ENCODE results near the gene TNFSF4. TPM values are rescaled to one million over a fixed set of nuclear protein-coding genes. Genes with fewer than 3 reads are reported as not detected.
"Not testable (repeated sequence)": the region's sequence is repeated elsewhere in the genome, so short reads cannot be mapped to it uniquely, and the experiment has no call there.

Gene TNFSF4, protein sequence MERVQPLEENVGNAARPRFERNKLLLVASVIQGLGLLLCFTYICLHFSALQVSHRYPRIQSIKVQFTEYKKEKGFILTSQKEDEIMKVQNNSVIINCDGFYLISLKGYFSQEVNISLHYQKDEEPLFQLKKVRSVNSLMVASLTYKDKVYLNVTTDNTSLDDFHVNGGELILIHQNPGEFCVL
- total RNA-seq: 1.6 TPM

- no peak for DNase-seq
Observed at GRCh38 chr1:173206816-173207568, at the start of gene TNFSF4. TNFSF4 (minus strand) TSS chr1:173207331; CDS start chr1:173207176, 155 bp downstream.

- no peak for DNase-seq
Observed at GRCh38 chr1:173255214-173255813, 48.2 kb upstream of the TNFSF4 start.

GRCh38 chr1:173253046-173253445 is 45.9 kb upstream of the TNFSF4 start:
- no peak for DNase-seq

DNA sequence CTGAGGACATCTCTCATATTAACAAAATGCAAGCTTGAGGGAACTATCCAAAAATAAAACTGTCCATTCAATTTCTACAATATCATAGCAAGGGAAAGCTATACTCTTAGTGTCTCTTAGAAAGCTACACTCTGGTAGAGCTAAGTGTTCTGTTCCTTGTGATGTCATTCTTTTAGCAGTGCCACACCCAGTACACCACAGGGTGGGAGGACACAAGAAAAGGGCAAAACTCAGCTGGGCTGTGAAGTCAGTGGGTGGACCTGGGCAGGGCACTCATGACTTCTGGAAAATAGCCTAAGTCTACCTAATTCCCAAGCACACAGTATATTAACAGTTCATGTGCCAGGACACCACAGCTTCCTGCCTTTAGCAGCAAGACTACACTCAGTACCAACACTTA is 42.2 kb upstream of the TNFSF4 start:
- no peak for DNase-seq

- DNase-seq: no peak
Observed at GRCh38 chr1:173248247-173248940, 41.3 kb upstream of the TNFSF4 start.

DNA sequence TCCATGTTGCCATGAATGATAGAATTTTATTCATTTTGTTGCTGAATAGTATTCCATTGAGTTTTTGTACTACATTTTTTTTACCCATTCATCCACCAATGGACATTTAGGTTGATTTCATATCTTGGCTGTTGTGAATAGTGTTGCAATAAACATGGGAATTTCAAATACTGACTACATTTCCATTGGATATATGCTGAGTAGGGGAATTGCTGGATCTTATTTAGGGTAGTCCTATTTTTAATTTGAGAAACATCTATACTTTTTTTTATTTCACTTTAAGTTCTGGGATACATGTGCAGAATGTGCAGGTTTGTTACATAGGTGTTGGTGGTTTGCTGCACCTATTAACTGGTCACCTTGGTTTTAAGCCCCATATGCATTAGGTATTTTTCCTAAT is 38.8 kb upstream of the TNFSF4 start:
- DNase-seq: no peak

DNA sequence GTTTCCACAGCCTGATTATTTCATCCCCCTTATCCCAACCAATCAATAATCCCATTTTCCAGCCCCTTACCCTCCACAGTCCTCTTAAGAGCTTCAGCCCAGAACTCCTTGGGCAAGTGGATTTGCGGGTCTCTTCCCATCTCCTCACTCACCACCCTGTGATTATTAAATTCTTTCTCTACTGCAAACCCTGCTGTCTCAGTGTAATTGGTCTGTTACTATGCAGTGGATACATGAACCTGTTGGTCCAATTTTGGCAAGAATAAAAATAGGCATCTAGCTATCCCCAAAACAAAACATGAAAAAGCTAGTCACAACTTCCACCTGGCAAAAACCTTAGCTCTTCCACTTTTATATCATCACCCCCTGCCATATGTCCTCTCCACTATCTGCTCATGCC is 36.2 kb upstream of the TNFSF4 start:
- no peak for DNase-seq

- DNase-seq: no peak
Observed at GRCh38 chr1:173241528-173242347, 34.6 kb upstream of the TNFSF4 start.

- no peak for DNase-seq
Observed at GRCh38 chr1:173240609-173241008, 33.5 kb upstream of the TNFSF4 start.

DNA sequence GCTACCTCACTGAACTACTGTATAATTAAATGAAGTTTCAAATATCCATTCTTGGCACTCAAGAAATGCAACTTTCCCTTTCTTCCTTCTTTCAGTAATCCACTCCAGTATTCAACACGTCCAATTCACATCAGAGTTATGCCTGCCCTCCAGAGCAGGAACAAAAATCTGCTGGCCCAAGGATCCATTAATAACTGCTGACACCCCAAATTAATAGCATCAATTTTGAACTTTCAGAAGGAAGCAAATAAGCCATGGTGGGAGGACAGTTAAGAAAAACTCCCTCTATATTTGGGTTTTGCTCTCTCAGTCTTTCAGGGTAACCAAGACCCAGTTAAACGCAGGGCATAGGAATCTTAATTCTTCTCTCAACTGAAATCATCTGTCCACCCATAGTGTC is 31.9 kb upstream of the TNFSF4 start:
- no peak for DNase-seq

DNA sequence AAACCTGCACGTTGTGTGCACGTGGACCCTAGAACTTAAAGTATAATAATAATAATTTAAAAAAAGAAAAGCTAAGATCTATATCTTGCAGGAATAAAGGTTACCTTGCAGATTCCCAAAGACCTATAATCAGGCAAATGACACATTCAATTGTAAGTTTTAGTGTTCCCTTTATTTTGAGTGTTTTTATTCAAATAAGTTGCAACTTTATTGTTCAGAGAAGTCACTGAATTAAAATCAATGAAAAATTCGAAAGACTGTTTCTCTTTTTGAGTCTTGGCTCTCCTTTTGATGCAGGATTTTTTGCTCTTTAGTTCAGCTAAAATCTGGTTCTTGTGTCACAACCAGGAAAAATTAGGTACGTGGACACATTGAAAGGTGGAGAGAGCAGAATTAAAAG is 27.8 kb upstream of the TNFSF4 start:
- DNase-seq: no peak

GRCh38 chr1:173234434-173234833 is 27.3 kb upstream of the TNFSF4 start:
- DNase-seq: not testable (repeated sequence)

DNA sequence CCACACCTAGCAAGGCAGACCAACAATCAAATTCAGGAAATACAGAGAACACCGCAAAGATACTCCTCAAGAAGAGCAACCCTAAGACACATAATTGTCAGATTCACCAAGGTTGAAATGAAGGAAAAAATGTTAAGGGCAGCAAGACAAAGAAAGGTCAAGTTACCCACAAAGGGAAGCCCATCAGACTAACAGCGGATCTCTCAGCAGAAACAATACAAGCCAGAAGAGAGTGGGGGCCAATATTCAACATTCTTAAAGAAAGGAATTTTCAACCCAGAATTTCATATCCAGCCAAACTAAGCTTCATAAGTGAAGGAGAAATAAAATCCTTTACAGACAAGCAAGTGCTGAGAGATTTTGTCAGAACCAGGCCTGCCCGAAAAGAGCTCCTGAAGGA is 21.9 kb upstream of the TNFSF4 start:
- DNase-seq: not testable (repeated sequence)

- no peak for DNase-seq
Observed at GRCh38 chr1:173224949-173225348, 17.8 kb upstream of the TNFSF4 start.

- no peak for DNase-seq
Observed at GRCh38 chr1:173224280-173224892, 17.3 kb upstream of the TNFSF4 start.

DNA sequence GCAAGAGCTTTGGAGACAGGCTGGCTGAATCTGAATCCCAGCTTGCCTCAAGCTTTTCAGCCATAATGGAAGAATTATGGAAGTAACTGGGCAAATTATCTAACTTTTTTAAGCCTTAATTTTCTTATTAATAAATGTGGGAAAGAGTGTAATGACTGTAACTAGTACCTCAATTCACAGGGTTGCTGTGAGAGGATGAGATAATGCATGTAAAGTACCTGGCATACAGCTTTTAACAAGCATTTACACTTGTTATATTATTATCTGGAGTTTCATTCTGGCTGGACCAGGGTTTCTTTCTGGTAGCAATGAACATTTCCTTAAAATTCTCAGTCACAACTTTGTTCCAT is 15.9 kb upstream of the TNFSF4 start:
- DNase-seq: no peak

GRCh38 chr1:173222149-173223030 is 15.3 kb upstream of the TNFSF4 start:
- no peak for DNase-seq

- no peak for DNase-seq
Observed at GRCh38 chr1:173220157-173220556, 13.0 kb upstream of the TNFSF4 start.

DNA sequence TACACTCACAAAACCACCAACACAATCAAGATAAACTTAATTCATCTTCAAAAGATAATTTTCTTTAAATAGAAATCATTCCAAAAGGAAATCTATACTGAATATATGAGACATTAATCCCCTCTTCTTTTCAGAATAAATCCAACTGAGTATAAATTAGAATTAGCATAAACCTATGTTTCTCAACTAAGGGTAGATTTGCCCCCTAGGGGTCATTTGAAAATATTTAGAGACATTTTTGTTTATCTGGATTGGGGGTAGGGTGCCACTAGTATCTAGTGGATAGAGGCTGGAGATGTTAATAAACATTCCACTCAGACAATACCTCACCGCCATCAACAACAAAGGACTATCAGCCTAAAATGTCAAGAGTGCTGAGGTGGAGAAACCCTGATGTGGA is 6.5 kb upstream of the TNFSF4 start:
- DNase-seq: no peak

- DNase-seq: no peak
Observed at GRCh38 chr1:173212952-173213491, 5.9 kb upstream of the TNFSF4 start.

Measured in occipital lobe (tissue), 2 donors.